ENCODE results near the gene PSRC1. TPM values are rescaled to one million over a fixed set of nuclear protein-coding genes. Genes with fewer than 3 reads are reported as not detected.

The PSRC1 gene
- total RNA-seq, 1 donor from 2014 or later = 6.9 TPM

- DNase-seq (ENCODE audit: extremely low read depth, low read depth, low spot score) = no peak
Measured at GRCh38 chr1:109261006-109261405, 21.9 kb downstream of the PSRC1 start.

- no peak for DNase-seq (ENCODE audit: extremely low read depth, low read depth, low spot score)
Measured at GRCh38 chr1:109259674-109260557, 23.0 kb downstream of the PSRC1 start.

GRCh38 chr1:109258481-109259466, 24.2 kb downstream of the PSRC1 start:
- DNase-seq (ENCODE audit: extremely low read depth, low read depth, low spot score) = no peak

GRCh38 chr1:109257682-109258421, 25.1 kb downstream of the PSRC1 start:
- DNase-seq (ENCODE audit: extremely low read depth, low read depth, low spot score) = no peak

GRCh38 chr1:109256971-109257681, 25.8 kb downstream of the PSRC1 start:
- DNase-seq (ENCODE audit: extremely low read depth, low read depth, low spot score) = no peak

GRCh38 chr1:109256085-109256484, 26.9 kb downstream of the PSRC1 start:
- no peak for DNase-seq (ENCODE audit: extremely low read depth, low read depth, low spot score)

GRCh38 chr1:109255678-109256077, 27.3 kb downstream of the PSRC1 start:
- no peak for DNase-seq (ENCODE audit: extremely low read depth, low read depth, low spot score)

GRCh38 chr1:109255097-109255651, 27.8 kb downstream of the PSRC1 start:
- no peak for DNase-seq (ENCODE audit: extremely low read depth, low read depth, low spot score)

- DNase-seq (ENCODE audit: extremely low read depth, low read depth, low spot score) = no peak
Measured at GRCh38 chr1:109254621-109255096, 28.3 kb downstream of the PSRC1 start.

GRCh38 chr1:109253803-109254620, 28.9 kb downstream of the PSRC1 start:
- no peak for DNase-seq (ENCODE audit: extremely low read depth, low read depth, low spot score)

- no peak for DNase-seq (ENCODE audit: extremely low read depth, low read depth, low spot score)
Measured at GRCh38 chr1:109252893-109253802, 29.8 kb downstream of the PSRC1 start.

- no peak for DNase-seq (ENCODE audit: extremely low read depth, low read depth, low spot score)
Measured at GRCh38 chr1:109252167-109252892, 30.6 kb downstream of the PSRC1 start.

- DNase-seq (ENCODE audit: extremely low read depth, low read depth, low spot score) = no peak
Measured at GRCh38 chr1:109251277-109252166, 31.4 kb downstream of the PSRC1 start.

- DNase-seq (ENCODE audit: extremely low read depth, low read depth, low spot score) = no peak
Measured at GRCh38 chr1:109250454-109251276, 32.3 kb downstream of the PSRC1 start.
